ENCODE data around the gene MARF1.
"Not testable (repeated sequence)": the region's sequence is repeated elsewhere in the genome, so short reads cannot be mapped to it uniquely, and the experiment has no call there.

MARF1 gene

GRCh38 chr16:15573274-15573895, 69.6 kb downstream of the MARF1 start:
- H3K27ac Mint-ChIP-seq, result no peak overlapping the region
- ATAC-seq (ENCODE audit: low read depth), result no peak
- H3K4me1 Mint-ChIP-seq, result peaks cover 3% of the 10 kb centered on the region
- no peak overlapping the region for H3K4me3 Mint-ChIP-seq
- H3K36me3 Mint-ChIP-seq, result peaks cover 13% of the 10 kb centered on the region
- DNase-seq (ENCODE audit: low spot score in 2 of 2), result no peak
- H3K27me3 Mint-ChIP-seq, result no peaks in the 10 kb centered on the region
- peaks cover 6% of the 10 kb centered on the region for H3K9me3 Mint-ChIP-seq

DNA sequence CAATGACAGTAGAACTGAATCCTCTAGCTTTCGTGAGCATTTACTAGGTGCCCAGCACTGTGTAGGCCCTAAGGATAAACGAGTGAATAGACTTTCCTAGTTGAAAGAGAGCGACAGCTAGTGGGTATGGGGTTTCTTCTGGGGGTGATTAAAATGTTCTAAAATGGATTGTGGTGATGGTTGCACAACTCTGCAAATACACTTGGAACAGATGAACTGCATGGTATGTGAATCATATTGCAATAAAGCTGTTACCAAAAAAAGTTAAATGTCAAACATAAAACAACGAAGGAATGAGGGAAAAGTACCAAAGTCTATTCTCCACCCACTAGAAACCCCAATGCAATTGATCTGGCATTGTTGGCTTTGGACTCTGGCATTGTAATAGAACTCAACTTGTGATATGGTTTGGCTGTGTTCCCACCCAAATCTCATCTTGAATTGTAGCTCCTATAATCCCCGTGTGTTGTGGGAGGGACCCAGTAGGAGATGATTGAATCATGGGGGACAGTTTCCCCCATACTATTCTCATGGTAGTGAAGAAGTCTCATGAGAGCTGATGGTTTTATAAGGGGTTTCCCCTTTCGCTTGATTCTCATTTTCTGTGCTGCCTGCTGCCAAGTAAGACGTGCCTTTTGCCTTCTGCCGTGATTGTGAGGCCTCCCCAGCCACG, 70.5 kb downstream of the MARF1 start:
- H3K4me1 Mint-ChIP-seq, result peaks cover 3% of the 10 kb centered on the region
- H3K9me3 Mint-ChIP-seq, result peaks cover 6% of the 10 kb centered on the region
- no peak for DNase-seq (ENCODE audit: low spot score in 2 of 2)
- ATAC-seq (ENCODE audit: low read depth), result no peak
- no peaks in the 10 kb centered on the region for H3K27me3 Mint-ChIP-seq
- H3K27ac Mint-ChIP-seq, result no peak overlapping the region
- H3K4me3 Mint-ChIP-seq, result no peak overlapping the region
- H3K36me3 Mint-ChIP-seq, result peaks cover 13% of the 10 kb centered on the region

DNA sequence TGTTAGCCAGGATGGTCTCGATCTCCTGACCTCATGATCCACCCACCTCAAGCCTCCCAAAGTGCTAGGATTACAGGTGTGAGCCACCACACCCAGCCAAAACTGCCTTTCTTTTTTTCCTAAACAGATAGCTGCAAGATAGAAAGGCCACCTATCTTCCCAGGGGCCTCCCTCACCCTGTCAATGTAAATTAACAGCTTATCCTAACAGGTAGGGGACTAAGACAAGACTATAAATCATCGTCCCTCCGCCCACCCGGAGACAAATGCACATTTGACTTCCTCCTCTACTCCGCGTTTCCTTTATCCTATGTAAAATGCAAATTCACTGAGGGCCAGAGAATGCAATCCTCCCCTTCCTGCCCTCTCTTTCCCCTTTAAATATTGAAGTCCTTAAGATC, 71.4 kb downstream of the MARF1 start:
- no peak overlapping the region for H3K27ac Mint-ChIP-seq
- H3K4me3 Mint-ChIP-seq, result no peak overlapping the region
- no peak for DNase-seq (ENCODE audit: low spot score in 2 of 2)
- ATAC-seq (ENCODE audit: low read depth), result no peak
- H3K4me1 Mint-ChIP-seq, result peaks cover under 1% of the 10 kb centered on the region
- peaks cover 11% of the 10 kb centered on the region for H3K36me3 Mint-ChIP-seq
- H3K27me3 Mint-ChIP-seq, result no peaks in the 10 kb centered on the region
- peaks cover 6% of the 10 kb centered on the region for H3K9me3 Mint-ChIP-seq

- H3K27me3 Mint-ChIP-seq; H3K9me3 Mint-ChIP-seq; H3K4me1 Mint-ChIP-seq; H3K4me3 Mint-ChIP-seq; DNase-seq (ENCODE audit: low spot score in 2 of 2); H3K27ac Mint-ChIP-seq; ATAC-seq (ENCODE audit: low read depth): not testable (repeated sequence)
- peaks cover 11% of the 10 kb centered on the region for H3K36me3 Mint-ChIP-seq
These were observed 72.3 kb downstream of the MARF1 start for GRCh38 chr16:15570666-15571065.

GRCh38 chr16:15567823-15568222, 75.1 kb downstream of the MARF1 start:
- peaks cover 5% of the 10 kb centered on the region for H3K4me1 Mint-ChIP-seq
- no peaks in the 10 kb centered on the region for H3K27me3 Mint-ChIP-seq

DNA sequence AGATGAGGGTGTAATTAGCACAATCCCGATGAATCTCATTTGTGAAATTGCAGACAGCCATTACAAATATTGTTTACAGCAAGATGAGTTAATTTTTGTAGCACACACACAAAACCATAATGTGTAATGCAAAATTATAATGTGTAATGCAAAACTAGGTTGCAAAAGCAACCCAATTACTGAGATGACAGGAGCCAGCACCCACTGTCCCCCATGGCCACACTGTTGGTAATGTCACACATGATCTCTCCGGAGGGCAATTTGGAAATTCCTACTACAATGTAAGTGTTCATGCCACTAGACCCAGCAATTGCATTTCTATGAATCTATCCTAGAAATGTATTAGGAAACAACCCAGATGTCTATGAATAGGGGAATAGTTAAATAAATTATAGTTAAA, 76.9 kb downstream of the MARF1 start:
- ATAC-seq (ENCODE audit: low read depth), result no peak
- Mint-ChIP-seq H3K27me3 (no peaks in the 10 kb centered on the region), H3K27ac (no peak overlapping the region), H3K4me3 (no peak overlapping the region), H3K9me3 (peaks cover 3% of the 10 kb centered on the region), H3K36me3 (peaks cover 7% of the 10 kb centered on the region), H3K4me1 (peaks cover 5% of the 10 kb centered on the region)
- no peak for DNase-seq (ENCODE audit: low spot score in 2 of 2)

More at GRCh38 chr16:15567823-15568222, 75.1 kb downstream of the MARF1 start:
- Mint-ChIP-seq H3K27ac (no peak overlapping the region), H3K9me3 (peaks cover 5% of the 10 kb centered on the region), H3K36me3 (peaks cover 11% of the 10 kb centered on the region), H3K4me3 (no peak overlapping the region)
- ATAC-seq (ENCODE audit: low read depth), result no peak
- DNase-seq (ENCODE audit: low spot score in 2 of 2), result no peak

DNA sequence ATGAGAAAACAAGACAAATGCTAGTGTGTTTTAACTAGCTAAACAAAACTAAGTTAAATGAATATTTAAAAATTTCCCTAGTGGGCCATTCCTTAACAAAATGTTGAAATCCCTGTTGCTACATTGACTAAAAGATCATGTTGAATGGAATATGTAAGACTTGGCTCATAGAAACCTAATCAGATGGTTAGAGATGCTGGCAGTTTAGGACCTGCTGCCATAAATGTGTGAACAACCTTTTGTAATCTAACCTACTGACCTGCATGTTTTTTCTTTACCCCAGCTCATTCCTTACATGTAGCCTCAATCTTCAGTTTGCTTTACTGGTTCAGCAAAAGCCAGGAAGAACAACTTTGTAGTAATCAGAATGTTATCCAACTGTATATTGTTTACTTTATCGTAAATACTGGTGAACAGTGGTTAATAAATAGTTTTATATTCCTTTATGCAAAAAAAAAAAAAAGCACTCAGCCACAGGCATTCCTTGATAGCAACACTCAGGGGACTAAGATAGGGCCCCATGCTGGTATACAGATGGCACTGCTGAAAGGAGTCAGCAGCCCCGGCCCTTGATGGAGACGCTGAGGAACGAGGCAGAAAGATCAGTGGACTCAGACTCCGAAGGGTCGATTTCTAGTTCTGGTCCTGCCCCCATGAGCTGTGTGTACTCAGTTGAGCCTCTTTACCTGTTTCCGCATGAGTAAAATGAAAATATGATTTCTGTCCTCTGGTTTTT, 78.2 kb downstream of the MARF1 start:
- ATAC-seq (ENCODE audit: low read depth) (no peak), DNase-seq (ENCODE audit: low spot score in 2 of 2) (no peak)
- H3K4me1 Mint-ChIP-seq, result peaks cover 5% of the 10 kb centered on the region
- H3K4me3 Mint-ChIP-seq, result no peak overlapping the region
- no peak overlapping the region for H3K27ac Mint-ChIP-seq
- peaks cover 3% of the 10 kb centered on the region for H3K9me3 Mint-ChIP-seq
- peaks cover 7% of the 10 kb centered on the region for H3K36me3 Mint-ChIP-seq
- H3K27me3 Mint-ChIP-seq, result no peaks in the 10 kb centered on the region

DNA sequence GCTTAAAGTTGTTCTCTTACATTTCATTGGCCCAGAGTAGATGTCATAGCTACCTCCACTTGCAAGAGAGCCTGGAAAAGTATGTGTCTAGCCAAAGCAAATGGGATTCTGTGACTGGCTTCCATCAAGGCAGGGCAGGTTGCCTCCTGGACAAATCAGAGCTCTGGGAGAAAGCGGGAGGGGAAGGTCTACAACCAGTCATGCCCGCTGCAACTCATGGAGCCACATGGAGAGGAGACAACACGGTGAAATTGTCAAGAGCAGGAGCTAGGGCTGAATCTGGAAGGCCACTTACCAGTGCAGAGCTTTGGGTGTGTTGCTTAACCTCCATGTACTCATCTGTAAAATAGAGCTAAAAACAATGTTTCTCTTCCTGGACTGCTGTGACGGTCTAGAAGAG, 83.8 kb downstream of the MARF1 start:
- ATAC-seq (ENCODE audit: low read depth) (no peak), DNase-seq (ENCODE audit: low spot score in 2 of 2) (no peak)
- peaks cover 3% of the 10 kb centered on the region for H3K9me3 Mint-ChIP-seq
- H3K4me1 Mint-ChIP-seq, result peaks cover 5% of the 10 kb centered on the region
- H3K27ac Mint-ChIP-seq, result no peak overlapping the region
- H3K27me3 Mint-ChIP-seq, result no peaks in the 10 kb centered on the region
- H3K36me3 Mint-ChIP-seq, result peaks cover 2% of the 10 kb centered on the region
- no peak overlapping the region for H3K4me3 Mint-ChIP-seq

- ATAC-seq (ENCODE audit: low read depth) (no peak), DNase-seq (ENCODE audit: low spot score in 2 of 2) (no peak)
- no peaks in the 10 kb centered on the region for H3K27me3 Mint-ChIP-seq
- H3K4me1 Mint-ChIP-seq, result no peaks in the 10 kb centered on the region
- H3K4me3 Mint-ChIP-seq, result no peak overlapping the region
- H3K36me3 Mint-ChIP-seq, result no peaks in the 10 kb centered on the region
- no peak overlapping the region for H3K27ac Mint-ChIP-seq
- no peaks in the 10 kb centered on the region for H3K9me3 Mint-ChIP-seq
These were observed 85.7 kb downstream of the MARF1 start for GRCh38 chr16:15557258-15557657.

DNA sequence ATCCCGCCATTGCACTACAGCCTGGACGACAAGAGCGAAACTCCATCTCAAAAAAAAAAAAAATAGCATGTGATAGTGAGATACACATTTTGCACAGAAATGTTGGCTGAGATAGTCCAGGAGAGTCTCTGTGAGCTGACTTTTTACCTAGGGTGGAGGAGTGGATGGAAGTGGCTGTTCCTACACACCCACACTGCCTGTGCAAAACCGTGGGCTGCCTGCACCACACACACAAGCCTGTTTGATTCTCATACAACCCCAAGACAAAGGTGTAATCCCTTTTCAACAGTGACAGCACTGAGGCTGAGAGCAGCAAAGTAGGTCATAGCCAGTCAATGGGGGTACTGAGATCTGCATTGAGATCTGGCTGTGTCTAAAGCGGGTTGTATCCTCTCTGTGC, 86.8 kb downstream of the MARF1 start:
- H3K9me3 Mint-ChIP-seq, result no peaks in the 10 kb centered on the region
- H3K4me3 Mint-ChIP-seq, result no peak overlapping the region
- no peaks in the 10 kb centered on the region for H3K36me3 Mint-ChIP-seq
- no peak for ATAC-seq (ENCODE audit: low read depth)
- H3K4me1 Mint-ChIP-seq, result peaks cover 2% of the 10 kb centered on the region
- DNase-seq (ENCODE audit: low spot score in 2 of 2), result no peak
- no peaks in the 10 kb centered on the region for H3K27me3 Mint-ChIP-seq
- H3K27ac Mint-ChIP-seq, result no peak overlapping the region

GRCh38 chr16:15553313-15554088, 89.5 kb downstream of the MARF1 start:
- H3K27ac Mint-ChIP-seq, result no peak overlapping the region
- no peaks in the 10 kb centered on the region for H3K27me3 Mint-ChIP-seq
- H3K9me3 Mint-ChIP-seq, result no peaks in the 10 kb centered on the region
- no peak for DNase-seq (ENCODE audit: low spot score in 2 of 2)
- ATAC-seq (ENCODE audit: low read depth), result no peak
- peaks cover 5% of the 10 kb centered on the region for H3K4me1 Mint-ChIP-seq
- no peak overlapping the region for H3K4me3 Mint-ChIP-seq
- no peaks in the 10 kb centered on the region for H3K36me3 Mint-ChIP-seq

DNA sequence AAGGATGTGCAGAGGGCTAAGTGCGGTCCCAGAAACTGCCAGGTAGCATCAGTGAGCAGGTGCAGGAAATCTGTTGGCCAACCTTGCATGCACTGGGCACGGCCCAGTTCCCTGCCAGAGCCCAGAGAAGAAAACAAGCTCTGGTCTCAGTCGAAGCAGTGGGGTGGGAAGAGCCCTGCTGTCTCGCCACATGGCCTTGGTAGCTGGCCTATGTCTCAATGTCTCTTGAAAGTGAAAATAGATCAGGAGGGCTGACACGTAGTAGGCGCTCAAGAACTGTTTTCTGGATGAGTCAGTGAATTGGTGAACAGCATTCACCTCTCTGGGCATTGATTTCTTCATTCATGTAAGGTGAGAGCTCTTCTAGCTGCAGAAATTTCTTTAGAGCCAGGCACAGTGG, 90.4 kb downstream of the MARF1 start:
- Mint-ChIP-seq H3K36me3 (no peaks in the 10 kb centered on the region), H3K27ac (no peak overlapping the region), H3K4me3 (no peak overlapping the region), H3K4me1 (peaks cover 5% of the 10 kb centered on the region), H3K27me3 (no peaks in the 10 kb centered on the region), H3K9me3 (no peaks in the 10 kb centered on the region)
- DNase-seq (ENCODE audit: low spot score in 2 of 2) (no peak), ATAC-seq (ENCODE audit: low read depth) (no peak)

GRCh38 chr16:15548482-15548891, 94.5 kb downstream of the MARF1 start:
- Mint-ChIP-seq H3K27me3 (no peaks in the 10 kb centered on the region), H3K4me3 (no peak overlapping the region), H3K36me3 (no peaks in the 10 kb centered on the region), H3K4me1 (peaks cover 5% of the 10 kb centered on the region), H3K9me3 (no peaks in the 10 kb centered on the region), H3K27ac (no peak overlapping the region)
- DNase-seq (ENCODE audit: low spot score in 2 of 2), result no peak
- ATAC-seq (ENCODE audit: low read depth), result no peak

GRCh38 chr16:15547768-15548096, 95.2 kb downstream of the MARF1 start:
- Mint-ChIP-seq H3K27me3 (no peaks in the 10 kb centered on the region), H3K4me3 (no peak overlapping the region), H3K9me3 (peaks cover 1% of the 10 kb centered on the region), H3K27ac (no peak overlapping the region), H3K36me3 (peaks cover 2% of the 10 kb centered on the region), H3K4me1 (peaks cover 5% of the 10 kb centered on the region)
- ATAC-seq (ENCODE audit: low read depth) (no peak), DNase-seq (ENCODE audit: low spot score in 2 of 2) (no peak)
